K562 (cell line): ENCODE results near the gene FAR1. TPM values are rescaled to one million over a fixed set of nuclear protein-coding genes. Genes with fewer than 3 reads are reported as not detected.

ENCODE experiments used
- ATAC-seq: fragments of 200-7000 bp; cut with Tn5 transposase; 3 replicates; pipeline ENCODE4 v1.9.1; 2020; ENCODE audit warnings: moderate library complexity
- BruUV-seq: library from RNA; stranded (reverse); fragments of 400-500 nt; replicated peaks from 2 replicates; lab custom pipeline; 2021; lab: Mats Ljungman, UMichigan
- CTCF ChIA-PET: fragments of 300-600 bp; formaldehyde crosslinking; extraction: SDS; loops from one replicate; lab custom pipeline; 2021; ENCODE audit warnings: low intra/inter-chr PET ratio; lab: Yijun Ruan, JAX
- POLR2A ChIA-PET: fragments of 300-600, 350-650 bp; sonication (Branson Sonifier 250); formaldehyde crosslinking; extraction: SDS; loops from one replicate; lab custom pipeline; 2021; ENCODE audit warnings: antibody characterized with exemption, inconsistent platforms; lab: Yijun Ruan, JAX
- DNase-seq, 4 experiments: peaks; one replicate each; pipeline versions ENCODE4 v3.0.0 to v3.0.0-alpha.2; 2011 to 2018; ENCODE audit warnings: low spot score in 3 of 4, mixed read lengths in 3 of 4; ENCODE audit errors: extremely low read depth in 1 of 4
- FAIRE-seq: peaks from 2 replicates; lab custom pipeline; 2011; peaks lifted over from hg19 to GRCh38; lab: Jason Lieb, UNC
- H2AFZ ChIP-seq: 2 replicates; pipeline ENCODE4 v1.6.0; 2011; ENCODE audit warnings: low read depth, low read length, control low read depth, inconsistent platforms
- H3K27ac ChIP-seq: fragments of 200-600 bp; 3 replicates; pipeline ENCODE4 v1.8.0; 2011; ENCODE audit warnings: low read depth, mild to moderate bottlenecking, control low read depth, inconsistent platforms, low read length, moderate library complexity, mixed read lengths; ENCODE audit errors: extremely low read depth
- H3K27me3 ChIP-seq, 2 experiments: fragments of 300-600 bp in 1 of 2; 2 replicates in 1 of 2; 3 replicates in 1 of 2; pipeline versions ENCODE4 v1.6.0 to v1.8.0; 2011; ENCODE audit warnings: inconsistent platforms in 2 of 2, low read length in 2 of 2, mild to moderate bottlenecking in 1 of 2, mixed read lengths in 1 of 2, moderate library complexity in 1 of 2; ENCODE audit not compliant: control insufficient read depth in 2 of 2, insufficient read depth in 2 of 2
- H3K36me3 ChIP-seq: fragments of 300-600 bp; 3 replicates; pipeline ENCODE4 v1.8.0; 2011; ENCODE audit warnings: mild to moderate bottlenecking, low read length, inconsistent platforms; ENCODE audit not compliant: control insufficient read depth, insufficient read depth
- H3K4me1 ChIP-seq, 2 experiments: fragments of 200-600 bp in 1 of 2; replicated peaks in 1 of 2; 2 replicates in 1 of 2; 3 replicates in 1 of 2; pipeline versions ENCODE4 v1.5.1 to v1.8.0; 2011; ENCODE audit warnings: inconsistent platforms in 2 of 2, low read length in 2 of 2, mild to moderate bottlenecking in 1 of 2, mixed read lengths in 1 of 2, moderate library complexity in 1 of 2; ENCODE audit not compliant: control insufficient read depth in 2 of 2, insufficient read depth in 2 of 2
- H3K4me2 ChIP-seq: 2 replicates; pipeline ENCODE4 v1.6.1; 2011; ENCODE audit warnings: low read length, control low read depth, inconsistent platforms, mixed read lengths; ENCODE audit not compliant: insufficient read depth
- H3K4me3 ChIP-seq: fragments of 200-600 bp; sonication (generic), shearing (Covaris generic); 2 replicates; pipeline ENCODE4 v1.5.1; 2016; ENCODE audit warnings: control low read depth, inconsistent platforms
- H3K79me2 ChIP-seq: fragments of 200-600 bp; 3 replicates; pipeline ENCODE4 v1.8.0; 2011; ENCODE audit warnings: low read length, inconsistent platforms; ENCODE audit not compliant: control insufficient read depth, insufficient read depth
- H3K9ac ChIP-seq, 2 experiments: 2 replicates each; pipeline versions ENCODE4 v1.6.0 to v1.6.1; 2011; ENCODE audit warnings: low read depth in 2 of 2, low read length in 2 of 2, control low read depth in 1 of 2, inconsistent platforms in 1 of 2, mild to moderate bottlenecking in 1 of 2, mixed read lengths in 1 of 2; ENCODE audit not compliant: insufficient read depth in 1 of 2
- H3K9me1 ChIP-seq: one replicate; pipeline ENCODE4 v1.6.0; 2011; ENCODE audit warnings: inconsistent platforms, mild to moderate bottlenecking, low read length, moderate library complexity; ENCODE audit not compliant: control insufficient read depth, insufficient read depth
- H3K9me3 ChIP-seq: replicated peaks from 2 replicates; pipeline ENCODE4 v1.5.1; 2011; ENCODE audit warnings: low read depth, low read length, inconsistent platforms; ENCODE audit not compliant: control insufficient read depth, insufficient read depth
- H4K20me1 ChIP-seq: replicated peaks from 2 replicates; pipeline ENCODE4 v1.6.1; 2011; ENCODE audit warnings: low read length, inconsistent platforms, mixed read lengths; ENCODE audit not compliant: control insufficient read depth, insufficient read depth
- ADNP ChIP-seq: fragments of 200-800 bp; sonication (Bioruptor generic); IDR thresholded peaks from 2 replicates; pipeline ENCODE4 v1.6.1; 2016; ENCODE audit warnings: missing genetic modification characterization, missing compliant biosample characterization
- ERF ChIP-seq: fragments of 450-650 bp; formaldehyde crosslinking; IDR thresholded peaks from 2 replicates; pipeline ENCODE4 v1.4.0; 2020; ENCODE audit warnings: mild to moderate bottlenecking, mixed read lengths
- FOXA1 ChIP-seq: fragments of 450-650 bp; IDR thresholded peaks from 2 replicates; pipeline ENCODE4 v1.6.1; 2016; ENCODE audit warnings: mild to moderate bottlenecking, borderline replicate concordance
- KAT7 ChIP-seq: sonication (generic); formaldehyde crosslinking; IDR thresholded peaks from 2 replicates; pipeline ENCODE4 v1.8.0; 2022; ENCODE audit warnings: missing genetic modification reagents, mild to moderate bottlenecking, borderline replicate concordance
- MTA3 ChIP-seq: fragments of 450-650 bp; formaldehyde crosslinking; IDR thresholded peaks from 2 replicates; pipeline ENCODE4 v1.6.1; 2017; ENCODE audit warnings: mild to moderate bottlenecking, borderline replicate concordance
- NCOA1 ChIP-seq: fragments of 450-650 bp; IDR thresholded peaks from 2 replicates; pipeline ENCODE4 v1.6.1; 2016; ENCODE audit warnings: low read depth
- NCOA6 ChIP-seq: fragments of 450-650 bp; IDR thresholded peaks from 2 replicates; pipeline ENCODE4 v1.6.1; 2017; ENCODE audit warnings: mild to moderate bottlenecking
- NCOR1 ChIP-seq: fragments of 450-650 bp; IDR thresholded peaks from 2 replicates; pipeline ENCODE4 v1.6.1; 2016; ENCODE audit warnings: mild to moderate bottlenecking, moderate library complexity
- NR1H2 ChIP-seq: sonication (generic); formaldehyde crosslinking; IDR thresholded peaks from 2 replicates; pipeline ENCODE4 v1.4.0; 2020; ENCODE audit warnings: mild to moderate bottlenecking, missing genetic modification reagents
- PPARD ChIP-seq: fragments of 250-450 bp; sonication (Bioruptor Pico); IDR thresholded peaks from 2 replicates; pipeline ENCODE4 v1.8.0; 2022; ENCODE audit warnings: inconsistent platforms, mild to moderate bottlenecking, moderate library complexity
- SOX6 ChIP-seq: fragments of 450-650 bp; IDR thresholded peaks from 2 replicates; pipeline ENCODE4 v1.6.1; 2014; ENCODE audit warnings: mild to moderate bottlenecking
- SPI1 ChIP-seq: IDR thresholded peaks from 2 replicates; pipeline ENCODE4 v1.6.1; 2011; ENCODE audit warnings: low read depth, low read length, control low read depth, borderline replicate concordance
- TEAD4 ChIP-seq, 2 experiments: sonication (generic) in 1 of 2; formaldehyde crosslinking in 1 of 2; IDR thresholded peaks; 2 replicates each; pipeline versions ENCODE4 v1.6.1 to v1.8.0; 2012 to 2022; ENCODE audit warnings: borderline replicate concordance in 1 of 2, inconsistent platforms in 1 of 2, low read length in 1 of 2, mild to moderate bottlenecking in 1 of 2, missing genetic modification reagents in 1 of 2
- TGIF2 ChIP-seq: sonication (generic); formaldehyde crosslinking; IDR thresholded peaks from 2 replicates; pipeline ENCODE4 v1.8.1; 2022; ENCODE audit warnings: mild to moderate bottlenecking, missing genetic modification reagents, moderate library complexity
- XRCC5 ChIP-seq: fragments of 200-400 bp; formaldehyde crosslinking; IDR thresholded peaks from 2 replicates; pipeline ENCODE4 v1.6.1; 2017; ENCODE audit warnings: low read depth, mild to moderate bottlenecking, low read length
- ZFP1 ChIP-seq: fragments of 450-650 bp; formaldehyde crosslinking; IDR thresholded peaks from 2 replicates; pipeline ENCODE4 v1.4.0; 2020; ENCODE audit warnings: mild to moderate bottlenecking, mixed read lengths
- ZNF124 ChIP-seq: sonication (generic); formaldehyde crosslinking; IDR thresholded peaks from 2 replicates; pipeline ENCODE4 v1.8.1; 2022; ENCODE audit warnings: missing genetic modification reagents
- ZNF707 ChIP-seq: fragments of 250-450 bp; sonication (Bioruptor Pico); conservative IDR thresholded peaks from 2 replicates; pipeline ENCODE4 v1.8.0; 2022; ENCODE audit warnings: inconsistent platforms, mild to moderate bottlenecking, moderate library complexity
- ZNF766 ChIP-seq: fragments of 200-800 bp; sonication (Bioruptor generic); conservative IDR thresholded peaks from 2 replicates; pipeline ENCODE4 v1.6.1; 2016; ENCODE audit warnings: missing genetic modification characterization, missing compliant biosample characterization
- WGBS: fragments of 100-300 bp; shearing (Covaris generic); methylation state at CpG from one replicate; pipeline ENCODE4 v1.1.6; 2016; ENCODE audit warnings: low coverage, mixed read lengths; ENCODE audit not compliant: insufficient coverage; ENCODE audit errors: missing lambda C conversion rate; 5-methylcytosine and 5-hydroxymethylcytosine counted together
- in situ Hi-C: fragments of 300-500 bp; cut with MboI; formaldehyde crosslinking; loops from 4 replicates; pipeline ENCODE4 v1.15.0; 2018; ENCODE audit warnings: inconsistent platforms, mixed read lengths
- intact Hi-C: fragments of 100-400 bp; cut with micrococcal nuclease; formaldehyde crosslinking; loops from 2 replicates; pipeline ENCODE4 v1.14.2; 2022
- polyA plus RNA-seq, 8 experiments: library from polyadenylated mRNA; depleted of rRNA in 4 of 8; stranded (reverse) in 5 of 8; unstranded in 3 of 8; fragments of >200 nt; fragmentation: Nextera tagmentation in 2 of 8; fragmentation: Illumina TruSeq in 1 of 8; extraction: Ambion mirVana in 2 of 8; extraction: Trizol in 1 of 8; gene quantifications; 2 replicates each; pipeline versions ENCODE4 v1.2.1 to v1.2.3, GENCODE V29; 2011 to 2014; ENCODE audit warnings: inconsistent platforms in 1 of 8, missing spikeins in 1 of 8
- total RNA-seq, 7 experiments: library from RNA; depleted of rRNA in 6 of 7; stranded (reverse); fragments of >200 nt in 6 of 7; fragmentation: Illumina TruSeq in 2 of 7; extraction: Trizol in 2 of 7; gene quantifications; 2 replicates each; pipeline versions ENCODE4 v1.2.1 to v1.2.3, GENCODE V29; 2011 to 2021; ENCODE audit warnings: low replicate concordance in 1 of 7
- TF ChIP-seq, protein P1 (sequence below): fragments of 450-650 bp; formaldehyde crosslinking; IDR thresholded peaks from 2 replicates; pipeline ENCODE4 v1.4.0; 2020; ENCODE audit warnings: mild to moderate bottlenecking, moderate library complexity

The FAR1 gene
- total and polyA plus RNA-seq, 9 of the 15 experiments (the other 6 are each of a cell fraction or from before 2014, with no cell fraction given), result 17.7 to 88.2 (median 52.6) TPM

DNA sequence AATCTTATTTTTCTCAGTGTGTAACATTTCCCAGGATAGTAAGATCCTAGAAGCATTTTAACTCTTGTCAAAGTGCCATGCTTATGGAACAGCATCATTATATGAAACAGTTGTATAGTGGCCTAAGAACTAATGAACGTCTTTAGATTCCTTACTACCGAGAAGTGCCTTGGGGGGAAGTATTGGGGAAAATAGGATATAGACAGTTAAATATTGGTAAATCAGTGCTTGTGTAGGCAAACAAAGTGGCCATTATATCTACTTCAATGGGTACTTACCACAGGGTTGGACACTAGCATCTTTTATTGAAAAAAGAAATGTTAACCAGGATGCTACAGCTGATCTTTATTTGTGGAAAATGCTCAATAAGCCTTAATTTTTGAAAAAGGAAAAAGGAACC, 11.3 kb downstream of the FAR1 start (continued):
- TF ChIP-seq NCOR1 (no peak), NR1H2 (CRISPR knock-in tag) (no peak), XRCC5 (no peak)

DNA sequence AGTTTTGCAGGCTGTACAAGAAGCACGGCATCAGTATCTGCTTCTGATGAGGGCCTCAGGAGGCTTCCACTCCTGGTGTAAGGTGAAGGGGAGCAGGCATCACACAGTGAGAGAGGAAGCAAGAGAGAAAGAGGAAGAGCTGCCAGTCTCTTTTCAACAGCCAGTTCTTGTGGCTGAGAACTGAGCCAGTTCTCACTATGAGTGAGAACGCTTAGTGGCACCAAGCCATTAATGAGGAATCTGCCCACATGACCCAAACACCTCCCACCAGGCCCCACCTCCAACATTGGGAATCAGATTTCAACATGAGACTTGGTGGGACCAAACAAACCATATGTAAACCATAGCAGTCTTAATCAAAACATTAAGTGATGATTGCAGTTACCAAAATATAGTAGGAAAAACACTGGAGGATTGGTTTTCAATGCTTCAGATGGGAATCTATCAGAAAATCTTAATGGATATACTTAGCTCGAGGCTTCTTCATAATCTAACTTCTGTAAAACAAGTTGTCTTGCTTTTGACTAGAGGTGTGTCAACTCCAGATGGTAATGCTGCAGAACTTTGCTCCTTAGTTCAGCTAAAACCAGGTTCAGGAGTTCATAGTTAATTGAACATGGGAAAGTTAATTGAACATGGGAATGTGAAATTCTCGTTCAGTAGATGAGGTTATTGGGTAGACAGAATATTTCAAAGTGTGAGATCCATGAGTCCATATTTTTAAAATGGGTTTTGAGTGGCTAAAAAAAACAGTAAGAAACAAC, 12.2 kb downstream of the FAR1 start:
- Histone ChIP-seq H3K36me3 (peaks cover 1% of the 10 kb centered on the region; the same call in 1 of the 3 replicates), H3K9me3 (no peaks in the 10 kb centered on the region), H4K20me1 (peaks cover 5% of the 10 kb centered on the region; the same call in 1 of the 2 replicates), H3K27ac (no peak overlapping the region), H3K9ac (no peak overlapping the region), H2AFZ (no peak overlapping the region), H3K9me1 (no peaks in the 10 kb centered on the region), H3K4me3 (no peak overlapping the region), H3K4me1 (peaks cover 0 to 4% of the 10 kb centered on the region in 2 experiments; a peak in 3 of 5 replicates), H3K4me2 (no peak overlapping the region), H3K27me3 (no peaks in the 10 kb centered on the region), H3K79me2 (peaks cover 98% of the 10 kb centered on the region)
- CTCF ChIA-PET, result no interaction called here
- BruUV-seq, result no TSS peak
- peak in 1 of 4 experiments; percentile 4 for DNase-seq
- FAIRE-seq, result no peak
- intact Hi-C loops (no loop called here), in situ Hi-C loops (no loop called here)
- WGBS, result 70% methylated on average over 4 of the region's 4 CpGs
- no peak; the same call in 2 of the 3 replicates for ATAC-seq
- POLR2A ChIA-PET, result interaction anchor here (0.7 to 1.9 kb wide), 4 partner anchors 8 to 12 kb away, joined by 3 to 7 read pairs (median 4); no protein-coding TSS in a partner anchor
- TF ChIP-seq ADNP (no peak), ZNF707 (CRISPR knock-in tag) (no peak), TEAD4 (IDR thresholded peaks at IDR 0.05; ENCODE audit: low read length) (no peak), TEAD4 (CRISPR knock-in tag; IDR thresholded peaks at IDR 0.05; ENCODE audit: borderline replicate concordance) (no peak), PPARD (CRISPR knock-in tag) (no peak), KAT7 (CRISPR knock-in tag) (no peak), FOXA1 (no peak), ZFP1 (CRISPR knock-in tag) (no peak), MTA3 (no peak), NCOA1 (no peak), NCOA6 (no peak), TGIF2 (no peak), SPI1 (peak; percentile 56; the same call in 1 of the 2 replicates), ZNF124 (CRISPR knock-in tag) (no peak), SOX6 (no peak), ERF (CRISPR knock-in tag) (no peak), ZNF766 (CRISPR knock-in tag) (peak; percentile 29; the same call in 1 of the 2 replicates)
- TF ChIP-seq, protein P1, sequence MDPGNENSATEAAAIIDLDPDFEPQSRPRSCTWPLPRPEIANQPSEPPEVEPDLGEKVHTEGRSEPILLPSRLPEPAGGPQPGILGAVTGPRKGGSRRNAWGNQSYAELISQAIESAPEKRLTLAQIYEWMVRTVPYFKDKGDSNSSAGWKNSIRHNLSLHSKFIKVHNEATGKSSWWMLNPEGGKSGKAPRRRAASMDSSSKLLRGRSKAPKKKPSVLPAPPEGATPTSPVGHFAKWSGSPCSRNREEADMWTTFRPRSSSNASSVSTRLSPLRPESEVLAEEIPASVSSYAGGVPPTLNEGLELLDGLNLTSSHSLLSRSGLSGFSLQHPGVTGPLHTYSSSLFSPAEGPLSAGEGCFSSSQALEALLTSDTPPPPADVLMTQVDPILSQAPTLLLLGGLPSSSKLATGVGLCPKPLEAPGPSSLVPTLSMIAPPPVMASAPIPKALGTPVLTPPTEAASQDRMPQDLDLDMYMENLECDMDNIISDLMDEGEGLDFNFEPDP (CRISPR knock-in tag), result no peak
